Mesendoderm (in vitro differentiated cells): Measurements from ENCODE around the gene MAB21L3.

Experiments
- DNase-seq: peaks from one replicate; pipeline ENCODE4 v3.0.0; 2013
- H2AK5ac ChIP-seq: 2 replicates; pipeline ENCODE4 v1.6.1; 2013; ENCODE audit warnings: low read length, inconsistent platforms
- H2BK120ac ChIP-seq: 2 replicates; pipeline ENCODE4 v1.6.1; 2013; ENCODE audit warnings: low read depth, mild to moderate bottlenecking, low read length, moderate library complexity, mixed read lengths
- H2BK15ac ChIP-seq: replicated peaks from 2 replicates; pipeline ENCODE4 v1.6.1; 2013; ENCODE audit warnings: low read depth, mild to moderate bottlenecking, moderate library complexity
- H2BK5ac ChIP-seq: 2 replicates; pipeline ENCODE4 v1.6.1; 2013; ENCODE audit warnings: low read length, inconsistent platforms
- H3K18ac ChIP-seq: 2 replicates; pipeline ENCODE4 v1.6.1; 2013; ENCODE audit warnings: mild to moderate bottlenecking, low read length, mixed read lengths
- H3K23ac ChIP-seq: one replicate; pipeline ENCODE4 v1.6.1; 2013; ENCODE audit warnings: low read length
- H3K27ac ChIP-seq: 2 replicates; pipeline ENCODE4 v1.5.1; 2013; ENCODE audit warnings: low read depth, mild to moderate bottlenecking, inconsistent platforms, low read length, moderate library complexity
- H3K27me3 ChIP-seq: 2 replicates; pipeline ENCODE4 v1.6.1; 2013; ENCODE audit warnings: low read length, control low read depth, mild to moderate bottlenecking, inconsistent platforms; ENCODE audit not compliant: insufficient read depth, poor library complexity
- H3K36me3 ChIP-seq: 2 replicates; pipeline ENCODE4 v1.6.1; 2013; ENCODE audit warnings: low read length, inconsistent platforms; ENCODE audit not compliant: control insufficient read depth, insufficient read depth
- H3K4ac ChIP-seq: one replicate; pipeline ENCODE4 v1.6.1; 2013; ENCODE audit warnings: low read depth, mild to moderate bottlenecking, low read length, moderate library complexity
- H3K4me1 ChIP-seq: 2 replicates; pipeline ENCODE4 v1.6.1; 2013; ENCODE audit warnings: low read depth, low read length, inconsistent platforms; ENCODE audit not compliant: control insufficient read depth
- H3K4me2 ChIP-seq: 2 replicates; pipeline ENCODE4 v1.6.1; 2013; ENCODE audit warnings: low read length
- H3K4me3 ChIP-seq: 2 replicates; pipeline ENCODE4 v1.5.1; 2013; ENCODE audit warnings: mild to moderate bottlenecking, low read length
- H3K56ac ChIP-seq: one replicate; pipeline ENCODE4 v1.6.1; 2013; ENCODE audit warnings: low read length
- H3K79me1 ChIP-seq: 2 replicates; pipeline ENCODE4 v1.6.1; 2013; ENCODE audit warnings: low read length, inconsistent platforms
- H3K79me2 ChIP-seq: 2 replicates; pipeline ENCODE4 v1.6.1; 2013; ENCODE audit warnings: mild to moderate bottlenecking, low read length; ENCODE audit not compliant: control insufficient read depth, insufficient read depth
- H3K9ac ChIP-seq: 2 replicates; pipeline ENCODE4 v1.6.1; 2013; ENCODE audit warnings: low read length, inconsistent platforms
- H4K5ac ChIP-seq: one replicate; pipeline ENCODE4 v1.6.1; 2013; ENCODE audit warnings: low read length
- H4K8ac ChIP-seq: one replicate; pipeline ENCODE4 v1.6.1; 2013; ENCODE audit warnings: low read depth, mild to moderate bottlenecking, control low read depth, low read length, moderate library complexity
- WGBS: extraction: QIAGEN DNeasy Blood & Tissue Kit; methylation state at CpG from one replicate; pipeline ENCODE4 v1.1.7; 2013; ENCODE audit warnings: low lambda C conversion rate, missing lambda C conversion rate; ENCODE audit not compliant: insufficient coverage; ENCODE audit errors: extremely low coverage; 5-methylcytosine and 5-hydroxymethylcytosine counted together

MAB21L3 gene

GRCh38 chr1:116099919-116100318, 11.3 kb upstream of the MAB21L3 start:
- Histone ChIP-seq H3K79me2 (no peaks in the 10 kb centered on the region), H3K4me3 (no peak overlapping the region), H2BK120ac (no peak overlapping the region), H3K36me3 (no peaks in the 10 kb centered on the region), H3K79me1 (no peaks in the 10 kb centered on the region), H3K4me2 (no peak overlapping the region), H3K27ac (no peak overlapping the region), H3K9ac (no peak overlapping the region), H2AK5ac (no peak overlapping the region), H4K8ac (no peak overlapping the region), H2BK5ac (no peak overlapping the region), H4K5ac (no peak overlapping the region), H3K4me1 (no peaks in the 10 kb centered on the region), H2BK15ac (no peak overlapping the region), H3K18ac (no peak overlapping the region), H3K23ac (no peak overlapping the region), H3K4ac (no peak overlapping the region), H3K56ac (no peak overlapping the region), H3K27me3 (no peaks in the 10 kb centered on the region)
- WGBS, result no CpG with 5 or more reads among the region's 2 CpGs
- no peak for DNase-seq

- Histone ChIP-seq H3K23ac (no peak overlapping the region), H3K4me3 (no peak overlapping the region), H3K56ac (no peak overlapping the region), H2BK15ac (no peak overlapping the region), H3K4ac (no peak overlapping the region), H3K27ac (no peak overlapping the region), H2AK5ac (no peak overlapping the region), H3K4me1 (no peaks in the 10 kb centered on the region), H3K27me3 (no peaks in the 10 kb centered on the region), H3K36me3 (no peaks in the 10 kb centered on the region), H3K79me2 (no peaks in the 10 kb centered on the region), H2BK5ac (no peak overlapping the region), H4K8ac (no peak overlapping the region), H4K5ac (no peak overlapping the region), H3K79me1 (no peaks in the 10 kb centered on the region), H3K4me2 (no peak overlapping the region), H3K9ac (no peak overlapping the region), H2BK120ac (no peak overlapping the region), H3K18ac (no peak overlapping the region)
- WGBS, result no CpG with 5 or more reads among the region's 3 CpGs
- DNase-seq, result no peak
These were observed 6.5 kb upstream of the MAB21L3 start for GRCh38 chr1:116104667-116105066.

GRCh38 chr1:116105996-116106395, 5.2 kb upstream of the MAB21L3 start:
- no peak for DNase-seq
- Histone ChIP-seq H2BK120ac (no peak overlapping the region), H3K4me2 (no peak overlapping the region), H4K5ac (no peak overlapping the region), H4K8ac (no peak overlapping the region), H3K18ac (no peak overlapping the region), H3K56ac (no peak overlapping the region), H3K79me1 (no peaks in the 10 kb centered on the region), H3K23ac (no peak overlapping the region), H2BK15ac (no peak overlapping the region), H3K4me3 (no peak overlapping the region), H3K79me2 (no peaks in the 10 kb centered on the region), H3K4me1 (no peaks in the 10 kb centered on the region), H2BK5ac (no peak overlapping the region), H3K9ac (no peak overlapping the region), H2AK5ac (no peak overlapping the region), H3K27ac (no peak overlapping the region), H3K36me3 (no peaks in the 10 kb centered on the region), H3K4ac (no peak overlapping the region), H3K27me3 (no peaks in the 10 kb centered on the region)
- no CpG with 5 or more reads among the region's 2 CpGs for WGBS

DNA sequence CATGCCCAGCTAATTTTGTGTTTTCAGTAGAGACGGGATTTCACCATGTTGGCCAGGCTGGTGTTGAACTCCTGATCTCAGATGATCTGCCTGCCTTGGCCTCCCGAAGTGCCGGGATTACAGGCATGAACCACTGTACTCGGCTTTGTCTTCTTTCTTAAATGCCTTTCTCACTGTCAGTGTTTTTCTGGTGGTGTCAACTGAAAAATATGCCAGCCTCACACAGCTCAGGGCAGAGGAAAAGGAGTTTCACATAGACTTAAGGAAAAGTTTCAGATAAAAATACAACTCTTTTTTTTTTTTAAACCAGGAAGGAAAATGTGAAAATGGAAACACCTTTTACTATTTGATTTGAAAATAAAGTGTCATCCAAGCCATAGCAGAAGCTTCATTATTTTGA, 4.6 kb upstream of the MAB21L3 start:
- no CpG with 5 or more reads among the region's 4 CpGs for WGBS

GRCh38 chr1:116107371-116107770, 3.8 kb upstream of the MAB21L3 start:
- Histone ChIP-seq H3K36me3 (no peaks in the 10 kb centered on the region), H3K9ac (no peak overlapping the region), H3K79me2 (no peaks in the 10 kb centered on the region), H3K27ac (no peak overlapping the region), H3K79me1 (no peaks in the 10 kb centered on the region), H3K4me1 (no peaks in the 10 kb centered on the region), H2AK5ac (no peak overlapping the region), H3K4me3 (no peak overlapping the region), H3K27me3 (no peaks in the 10 kb centered on the region), H4K8ac (no peak overlapping the region), H3K4me2 (no peak overlapping the region), H2BK5ac (no peak overlapping the region), H3K18ac (no peak overlapping the region), H4K5ac (no peak overlapping the region), H3K56ac (no peak overlapping the region), H2BK15ac (no peak overlapping the region), H3K4ac (no peak overlapping the region), H3K23ac (no peak overlapping the region), H2BK120ac (no peak overlapping the region)
- no CpG with 5 or more reads among the region's 4 CpGs for WGBS
- no peak for DNase-seq

More for the DNA sequence above, 4.6 kb upstream of the MAB21L3 start:
- H3K4me1 ChIP-seq, result no peaks in the 10 kb centered on the region
- no peaks in the 10 kb centered on the region for H3K79me2 ChIP-seq
- no peaks in the 10 kb centered on the region for H3K27me3 ChIP-seq
- no peak overlapping the region for H4K8ac ChIP-seq
- no peaks in the 10 kb centered on the region for H3K36me3 ChIP-seq
- H3K18ac ChIP-seq, result no peak overlapping the region
- H3K56ac ChIP-seq, result no peak overlapping the region
- H3K4me3 ChIP-seq, result no peak overlapping the region
- H3K23ac ChIP-seq, result no peak overlapping the region
- H3K4me2 ChIP-seq, result no peak overlapping the region
- no peak overlapping the region for H2BK5ac ChIP-seq
- H2AK5ac ChIP-seq, result no peak overlapping the region
- H3K9ac ChIP-seq, result no peak overlapping the region
- H4K5ac ChIP-seq, result no peak overlapping the region
- no peak overlapping the region for H3K27ac ChIP-seq
- H2BK120ac ChIP-seq, result no peak overlapping the region
- H2BK15ac ChIP-seq, result no peak overlapping the region
- no peak overlapping the region for H3K4ac ChIP-seq
- DNase-seq, result no peak
- H3K79me1 ChIP-seq, result no peaks in the 10 kb centered on the region

- Histone ChIP-seq H3K4ac (no peak overlapping the region), H3K23ac (no peak overlapping the region), H3K4me1 (no peaks in the 10 kb centered on the region), H3K18ac (no peak overlapping the region), H2AK5ac (peak overlapping the region; percentile 76), H3K4me2 (no peak overlapping the region), H2BK15ac (no peak overlapping the region), H4K5ac (no peak overlapping the region), H3K9ac (no peak overlapping the region), H3K27me3 (no peaks in the 10 kb centered on the region), H3K56ac (no peak overlapping the region), H3K36me3 (no peaks in the 10 kb centered on the region), H3K27ac (no peak overlapping the region), H2BK5ac (no peak overlapping the region), H3K79me2 (no peaks in the 10 kb centered on the region), H3K4me3 (no peak overlapping the region), H3K79me1 (no peaks in the 10 kb centered on the region), H4K8ac (no peak overlapping the region), H2BK120ac (no peak overlapping the region)
- DNase-seq, result no peak
- WGBS, result no CpG with 5 or more reads among the region's 11 CpGs
These were observed 374 bp downstream of the MAB21L3 start for GRCh38 chr1:116111524-116112021.
